ENCODE results near the gene OR11A1.

Gene OR11A1

GRCh38 chr6:29490552-29490951, 33.7 kb upstream of the OR11A1 start:
- TF ChIP-seq POLR2AphosphoS5 (IDR thresholded peaks at IDR 0.05; ENCODE audit: low read depth, low read length) (no peak), TAF1 (IDR thresholded peaks at IDR 0.05; ENCODE audit: borderline replicate concordance, insufficient read depth, low read length) (no peak), FOXP2 (optimal IDR thresholded peaks at IDR 0.05; ENCODE audit: borderline replicate concordance, extremely low read depth, extremely low read length, insufficient read depth) (no peak), REST (IDR thresholded peaks at IDR 0.05; ENCODE audit: insufficient read depth in 1 of 2, low read depth in 2 of 2, low read length in 2 of 2) (no peak), SIN3A (IDR thresholded peaks at IDR 0.05; ENCODE audit: borderline replicate concordance, insufficient read depth, low read length) (no peak)

GRCh38 chr6:29490055-29490454, 33.2 kb upstream of the OR11A1 start:
- no peak for TF ChIP-seq FOXP2 (optimal IDR thresholded peaks at IDR 0.05; ENCODE audit: borderline replicate concordance, extremely low read depth, extremely low read length, insufficient read depth)
- TF ChIP-seq SIN3A (IDR thresholded peaks at IDR 0.05; ENCODE audit: borderline replicate concordance, insufficient read depth, low read length) = no peak
- TF ChIP-seq REST (IDR thresholded peaks at IDR 0.05; ENCODE audit: insufficient read depth in 1 of 2, low read depth in 2 of 2, low read length in 2 of 2) = no peak
- TF ChIP-seq POLR2AphosphoS5 (IDR thresholded peaks at IDR 0.05; ENCODE audit: low read depth, low read length) = no peak
- TF ChIP-seq TAF1 (IDR thresholded peaks at IDR 0.05; ENCODE audit: borderline replicate concordance, insufficient read depth, low read length) = no peak

- TF ChIP-seq FOXP2 (optimal IDR thresholded peaks at IDR 0.05; ENCODE audit: borderline replicate concordance, extremely low read depth, extremely low read length, insufficient read depth) = no peak
- TF ChIP-seq POLR2AphosphoS5 (IDR thresholded peaks at IDR 0.05; ENCODE audit: low read depth, low read length) = no peak
- TF ChIP-seq REST (IDR thresholded peaks at IDR 0.05; ENCODE audit: insufficient read depth in 1 of 2, low read depth in 2 of 2, low read length in 2 of 2) = no peak
- no peak for TF ChIP-seq SIN3A (IDR thresholded peaks at IDR 0.05; ENCODE audit: borderline replicate concordance, insufficient read depth, low read length)
- no peak for TF ChIP-seq TAF1 (IDR thresholded peaks at IDR 0.05; ENCODE audit: borderline replicate concordance, insufficient read depth, low read length)
Observed at GRCh38 chr6:29489286-29489685, 32.4 kb upstream of the OR11A1 start.

- no peak for TF ChIP-seq TAF1 (IDR thresholded peaks at IDR 0.05; ENCODE audit: borderline replicate concordance, insufficient read depth, low read length)
- TF ChIP-seq SIN3A (IDR thresholded peaks at IDR 0.05; ENCODE audit: borderline replicate concordance, insufficient read depth, low read length) = no peak
- TF ChIP-seq REST (IDR thresholded peaks at IDR 0.05; ENCODE audit: insufficient read depth in 1 of 2, low read depth in 2 of 2, low read length in 2 of 2) = no peak
- no peak for TF ChIP-seq POLR2AphosphoS5 (IDR thresholded peaks at IDR 0.05; ENCODE audit: low read depth, low read length)
- TF ChIP-seq FOXP2 (optimal IDR thresholded peaks at IDR 0.05; ENCODE audit: borderline replicate concordance, extremely low read depth, extremely low read length, insufficient read depth) = no peak
Observed at GRCh38 chr6:29488874-29489273, 32.0 kb upstream of the OR11A1 start.

GRCh38 chr6:29487660-29488059, 30.8 kb upstream of the OR11A1 start, which contains the start of gene MAS1L:
Gene MAS1L (minus strand): TSS chr6:29487956. CDS start chr6:29487902, 54 bp downstream.
- TF ChIP-seq SIN3A (IDR thresholded peaks at IDR 0.05; ENCODE audit: borderline replicate concordance, insufficient read depth, low read length) = no peak
- no peak for TF ChIP-seq REST (IDR thresholded peaks at IDR 0.05; ENCODE audit: insufficient read depth in 1 of 2, low read depth in 2 of 2, low read length in 2 of 2)
- TF ChIP-seq TAF1 (IDR thresholded peaks at IDR 0.05; ENCODE audit: borderline replicate concordance, insufficient read depth, low read length) = no peak
- TF ChIP-seq FOXP2 (optimal IDR thresholded peaks at IDR 0.05; ENCODE audit: borderline replicate concordance, extremely low read depth, extremely low read length, insufficient read depth) = no peak
- no peak for TF ChIP-seq POLR2AphosphoS5 (IDR thresholded peaks at IDR 0.05; ENCODE audit: low read depth, low read length)
